ENCODE data around the gene LHFPL2.
A peak's percentile ranks its signal among the peaks of the same experiment; 100 is the strongest.
"Not testable (repeated sequence)": the region's sequence is repeated elsewhere in the genome, so short reads cannot be mapped to it uniquely, and the experiment has no call there.

The LHFPL2 gene

DNA sequence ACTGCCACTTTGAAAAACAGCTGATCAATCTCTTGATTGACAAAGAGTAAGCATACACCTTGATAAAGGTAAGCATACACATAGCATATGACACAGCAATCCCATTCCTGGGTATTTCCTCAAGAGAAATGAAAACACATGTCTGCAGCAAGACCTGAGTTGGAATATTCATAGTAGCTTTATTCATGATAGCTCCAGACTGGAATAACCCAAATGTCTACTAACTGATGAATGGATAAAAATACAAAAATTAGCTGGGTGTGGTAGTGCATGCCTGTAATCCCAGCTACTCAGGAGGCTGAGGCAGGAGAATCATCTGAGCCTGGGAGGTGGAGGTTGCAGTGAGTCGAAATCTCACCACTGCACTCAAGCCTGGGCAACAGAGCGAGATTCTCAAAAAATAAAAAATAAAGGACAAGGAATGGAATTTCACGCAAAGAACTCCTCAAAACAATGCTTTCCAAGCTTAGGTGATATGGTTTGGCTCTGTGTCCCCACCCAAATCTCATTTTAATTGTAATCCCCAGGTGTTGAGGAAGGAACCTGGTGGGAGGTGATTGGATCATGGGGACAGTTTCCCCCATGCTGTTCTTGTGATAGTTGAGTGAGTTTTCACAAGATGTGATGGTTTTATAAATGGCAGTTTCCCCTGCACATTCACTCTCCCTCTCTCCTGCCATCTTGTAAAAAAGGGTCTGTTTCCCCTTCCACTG, 41.1 kb upstream of the LHFPL2 start:
- no peak overlapping the region for H3K4me3 ChIP-seq (replicated peaks; ENCODE audit: low read depth, low read length)
- TF ChIP-seq, protein P1, sequence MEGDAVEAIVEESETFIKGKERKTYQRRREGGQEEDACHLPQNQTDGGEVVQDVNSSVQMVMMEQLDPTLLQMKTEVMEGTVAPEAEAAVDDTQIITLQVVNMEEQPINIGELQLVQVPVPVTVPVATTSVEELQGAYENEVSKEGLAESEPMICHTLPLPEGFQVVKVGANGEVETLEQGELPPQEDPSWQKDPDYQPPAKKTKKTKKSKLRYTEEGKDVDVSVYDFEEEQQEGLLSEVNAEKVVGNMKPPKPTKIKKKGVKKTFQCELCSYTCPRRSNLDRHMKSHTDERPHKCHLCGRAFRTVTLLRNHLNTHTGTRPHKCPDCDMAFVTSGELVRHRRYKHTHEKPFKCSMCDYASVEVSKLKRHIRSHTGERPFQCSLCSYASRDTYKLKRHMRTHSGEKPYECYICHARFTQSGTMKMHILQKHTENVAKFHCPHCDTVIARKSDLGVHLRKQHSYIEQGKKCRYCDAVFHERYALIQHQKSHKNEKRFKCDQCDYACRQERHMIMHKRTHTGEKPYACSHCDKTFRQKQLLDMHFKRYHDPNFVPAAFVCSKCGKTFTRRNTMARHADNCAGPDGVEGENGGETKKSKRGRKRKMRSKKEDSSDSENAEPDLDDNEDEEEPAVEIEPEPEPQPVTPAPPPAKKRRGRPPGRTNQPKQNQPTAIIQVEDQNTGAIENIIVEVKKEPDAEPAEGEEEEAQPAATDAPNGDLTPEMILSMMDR (IDR thresholded peaks at IDR 0.05; ENCODE audit: low read length, missing control alignments): no peak
- DNase-seq (ENCODE audit: low read depth): no peak

- not testable (repeated sequence) for H3K4me3 ChIP-seq (replicated peaks; ENCODE audit: low read depth, low read length); DNase-seq (ENCODE audit: low read depth)
These were observed 38.9 kb upstream of the LHFPL2 start for GRCh38 chr5:78687514-78687913.

- not testable (repeated sequence) for DNase-seq (ENCODE audit: low read depth)
These were observed 35.3 kb upstream of the LHFPL2 start for GRCh38 chr5:78683905-78684304.

DNA sequence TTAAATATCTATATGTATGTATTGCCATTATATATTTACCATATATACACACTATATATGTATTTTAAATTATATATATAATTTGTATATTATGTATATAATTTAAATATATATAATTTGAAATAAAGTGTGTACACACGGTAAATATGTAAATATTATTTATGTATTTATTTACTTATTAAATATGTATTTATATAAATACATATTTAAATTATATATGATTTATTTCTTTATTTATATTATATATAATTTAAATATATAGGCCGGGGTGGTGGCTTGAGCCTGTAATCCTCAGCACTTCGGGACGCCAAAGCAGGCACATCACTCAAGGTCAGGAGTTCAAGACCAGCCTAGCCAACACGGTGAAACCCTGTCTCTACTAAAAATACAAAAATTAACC, 31.3 kb upstream of the LHFPL2 start:
- TF ChIP-seq, protein P1 (IDR thresholded peaks at IDR 0.05; ENCODE audit: low read length, missing control alignments): no peak
- H3K4me3 ChIP-seq (replicated peaks; ENCODE audit: low read depth, low read length): no peak overlapping the region
- DNase-seq (ENCODE audit: low read depth): no peak

More at GRCh38 chr5:78683905-78684304, 35.3 kb upstream of the LHFPL2 start:
- H3K4me3 ChIP-seq (replicated peaks; ENCODE audit: low read depth, low read length): not testable (repeated sequence)

DNA sequence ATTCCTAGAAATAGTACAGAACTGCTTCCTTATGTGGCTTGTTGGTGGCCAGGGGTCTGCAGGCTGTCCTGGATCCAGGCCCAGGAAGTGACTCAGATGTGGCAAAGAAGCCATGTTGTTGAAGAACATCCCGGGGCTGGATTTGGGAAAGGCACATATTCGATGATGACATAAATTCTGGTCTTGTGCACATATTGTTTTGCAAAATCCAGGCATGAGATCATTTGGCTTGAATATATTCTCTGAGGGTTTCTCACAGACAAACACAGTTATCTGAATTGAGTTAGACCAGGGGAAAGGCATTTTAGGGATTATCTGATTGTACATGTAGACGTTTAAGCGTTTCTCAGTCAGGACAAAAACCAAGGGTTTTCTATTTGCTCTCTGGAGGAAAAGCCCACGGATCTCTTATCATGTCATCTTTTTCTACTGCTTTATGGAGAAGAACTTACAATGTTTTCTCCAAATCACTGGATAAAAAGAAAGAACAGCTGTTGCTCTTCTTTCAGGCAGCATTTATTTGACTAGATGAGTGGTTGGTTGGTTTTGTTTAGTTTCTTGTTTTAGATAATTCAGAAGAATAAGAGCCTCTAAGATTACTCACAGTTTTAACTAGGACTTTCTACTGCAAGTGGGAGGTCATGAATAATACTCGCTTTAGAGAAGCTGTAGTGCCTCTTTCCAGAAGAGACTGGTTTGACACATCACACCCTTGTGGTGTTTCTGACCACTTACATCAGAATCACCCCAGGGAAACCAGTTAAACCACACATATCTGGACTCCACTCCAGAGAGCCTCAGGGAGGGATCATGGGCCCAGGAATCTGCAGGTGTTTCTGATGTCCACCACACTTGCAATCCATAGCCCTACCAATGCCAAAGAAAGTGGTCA, 29.5 kb upstream of the LHFPL2 start:
- H3K4me3 ChIP-seq (replicated peaks; ENCODE audit: low read depth, low read length): no peak overlapping the region
- TF ChIP-seq, protein P1 (IDR thresholded peaks at IDR 0.05; ENCODE audit: low read length, missing control alignments): peak; percentile 23
- peak; percentile 98 for DNase-seq (ENCODE audit: low read depth)

DNA sequence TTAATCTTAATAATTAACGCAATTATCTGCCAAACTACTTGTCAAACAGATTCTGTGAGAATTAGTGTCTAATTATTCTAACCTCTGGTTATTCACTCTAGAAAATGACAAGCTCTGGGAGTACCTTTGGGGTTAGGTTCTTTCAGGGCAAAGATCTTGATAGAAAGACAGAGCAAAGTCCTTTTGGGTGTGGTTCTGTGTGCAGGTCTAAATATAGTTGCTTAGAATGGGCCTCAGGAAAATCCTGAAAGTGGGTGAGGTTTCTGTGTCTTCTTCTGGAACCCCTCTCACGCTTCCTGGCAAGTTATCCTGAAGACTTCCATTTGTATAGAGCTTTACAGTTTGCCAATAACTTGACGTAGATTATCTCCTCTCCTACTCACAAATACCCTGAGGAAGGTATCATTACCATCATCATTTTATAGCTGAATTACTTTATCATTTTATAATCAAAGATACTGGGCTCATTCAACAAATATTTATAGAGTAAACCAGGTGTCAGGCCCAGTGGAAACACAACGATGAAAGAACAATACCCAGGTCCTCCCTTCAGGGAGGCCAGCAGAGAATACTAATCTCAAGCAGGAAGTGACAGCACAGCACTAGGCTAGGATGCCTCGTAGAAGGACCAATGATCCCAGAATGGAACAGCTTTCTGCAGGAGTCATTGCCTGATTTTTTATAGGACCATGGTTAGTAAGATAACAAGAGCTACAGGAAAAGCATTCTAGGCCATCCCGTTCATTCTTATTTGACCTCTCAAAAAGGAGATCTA, 27.6 kb upstream of the LHFPL2 start:
- H3K4me3 ChIP-seq (replicated peaks; ENCODE audit: low read depth, low read length): no peak overlapping the region
- no peak for DNase-seq (ENCODE audit: low read depth)
- TF ChIP-seq, protein P1 (IDR thresholded peaks at IDR 0.05; ENCODE audit: low read length, missing control alignments): no peak

DNA sequence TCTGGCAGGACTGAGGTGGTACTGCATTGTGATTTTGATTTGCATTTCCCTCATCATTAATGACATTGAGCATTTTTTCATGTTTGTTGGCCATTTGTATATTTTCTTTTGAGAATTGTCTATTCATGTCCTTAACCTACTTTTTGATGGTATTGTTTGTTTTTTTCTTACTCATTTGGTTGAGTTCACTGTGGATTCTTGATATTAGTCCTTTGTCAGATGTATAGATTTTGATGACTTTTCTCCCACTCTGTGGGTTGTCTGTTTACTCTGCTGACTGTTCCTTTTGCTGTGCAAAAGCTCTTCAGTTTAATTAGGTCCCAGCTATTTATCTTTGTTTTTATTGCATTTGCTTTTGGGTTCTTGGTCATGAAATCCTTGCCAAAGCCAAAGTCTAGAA, 25.3 kb upstream of the LHFPL2 start:
- not testable (repeated sequence) for DNase-seq (ENCODE audit: low read depth); H3K4me3 ChIP-seq (replicated peaks; ENCODE audit: low read depth, low read length)

DNA sequence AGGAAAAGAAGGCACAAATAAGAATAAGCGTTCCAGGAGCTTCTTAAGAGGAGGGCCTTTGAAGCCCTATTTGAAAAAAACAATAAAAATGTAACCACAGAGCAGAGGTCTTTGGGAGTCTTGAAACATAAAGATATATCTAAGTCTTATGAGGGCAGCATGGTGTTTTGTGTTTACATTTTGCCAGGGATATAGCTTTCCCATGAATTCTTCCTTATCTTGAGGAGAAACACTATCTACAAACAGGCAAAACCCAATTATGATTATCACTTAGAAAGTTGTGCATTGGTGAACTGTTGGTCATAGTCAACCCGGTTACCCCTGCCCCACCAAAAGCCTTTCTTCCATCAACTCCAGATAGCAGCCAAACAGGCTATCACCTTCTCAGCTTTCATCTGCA, 23.6 kb upstream of the LHFPL2 start:
- no peak for DNase-seq (ENCODE audit: low read depth)
- TF ChIP-seq, protein P1 (IDR thresholded peaks at IDR 0.05; ENCODE audit: low read length, missing control alignments): no peak
- no peak overlapping the region for H3K4me3 ChIP-seq (replicated peaks; ENCODE audit: low read depth, low read length)

Data from fibroblast of pulmonary artery (primary cell).